Raji (cell line): ENCODE measurements around the gene CIITA.

ENCODE experiments used
- POLR2A ChIP-seq: IDR thresholded peaks from 2 replicates; pipeline ENCODE4 v1.6.1; 2011; ENCODE audit warnings: low read depth, low read length, control low read depth; ENCODE audit not compliant: insufficient read depth

CIITA gene

DNA sequence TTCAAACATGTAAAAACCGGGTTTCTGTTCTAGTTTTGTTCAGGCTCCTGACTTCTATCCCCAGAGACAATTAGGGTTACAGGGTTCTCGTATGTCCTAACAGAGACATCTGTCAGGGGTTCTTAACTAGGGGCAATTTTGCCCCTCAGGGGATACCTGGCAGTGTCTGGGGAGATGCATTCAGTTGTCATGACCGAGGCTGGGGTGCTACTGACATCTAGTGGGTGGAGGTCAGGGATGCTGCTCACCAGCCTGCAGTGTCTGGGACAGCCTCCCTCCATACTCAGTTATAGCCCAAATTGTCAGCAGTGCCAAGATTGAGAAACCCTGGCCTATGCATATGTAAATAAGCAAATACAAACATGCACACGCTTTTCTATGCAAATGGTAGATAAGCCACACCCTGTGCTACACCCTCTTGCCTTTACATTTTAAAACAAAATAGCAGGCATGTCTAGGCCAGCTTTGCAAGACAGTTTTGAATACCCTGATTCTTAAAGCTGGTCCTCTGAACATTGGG lies 104.8 kb downstream of the CIITA start:
- peak; percentile 47 for TF ChIP-seq POLR2A

DNA sequence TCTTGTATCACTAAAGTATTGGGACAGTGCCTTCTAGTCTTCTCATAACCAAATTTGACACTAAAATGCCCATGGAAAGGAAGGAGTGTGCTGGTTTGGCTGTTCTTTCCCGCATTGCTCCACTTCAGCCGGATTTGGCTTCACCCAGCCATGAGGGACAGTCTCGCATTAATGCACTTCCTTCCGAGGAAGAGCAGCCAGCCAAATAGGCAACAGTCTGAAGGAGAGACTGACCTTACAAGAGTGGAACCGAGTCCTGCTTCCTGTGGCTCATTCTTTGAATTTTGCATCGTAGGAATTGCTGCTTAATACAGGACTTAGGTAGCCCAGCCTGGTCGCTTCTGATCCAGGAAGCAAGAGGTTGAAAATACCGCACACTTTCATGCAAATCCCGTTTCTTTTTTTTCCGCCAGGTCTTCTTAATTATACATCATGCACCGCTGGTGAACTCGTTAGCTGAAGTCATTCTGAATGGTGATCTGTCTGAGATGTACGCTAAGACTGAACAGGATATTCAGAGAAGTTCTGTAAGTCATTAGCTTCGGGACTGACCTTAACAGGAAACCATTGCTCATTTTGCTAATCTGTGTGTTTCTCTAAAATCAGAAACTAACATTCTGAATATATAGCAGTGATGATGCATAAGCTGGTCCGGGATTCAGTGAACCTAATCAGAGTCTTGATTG lies 105.6 kb downstream of the CIITA start:
- TF ChIP-seq POLR2A: peak; percentile 12; the same call in 1 of the 2 replicates

DNA sequence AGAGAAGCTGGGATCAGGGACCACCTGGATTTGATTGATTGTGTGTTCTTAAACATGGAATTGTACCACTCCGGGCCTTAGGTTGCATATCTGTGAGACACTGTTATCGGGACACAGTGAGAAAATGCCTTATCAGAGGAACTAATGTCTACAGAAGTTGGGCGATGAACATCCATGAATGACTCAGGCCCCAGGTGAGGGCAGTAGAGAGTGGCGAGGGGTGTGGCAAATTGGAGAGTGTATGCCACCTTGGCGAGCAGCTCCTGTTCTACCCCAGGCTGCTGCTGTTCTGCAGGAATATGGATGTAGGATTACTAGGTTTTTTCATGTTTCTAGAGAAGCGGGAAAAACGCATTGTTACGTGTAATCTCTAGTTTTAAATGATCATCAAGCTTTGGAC lies 106.2 kb downstream of the CIITA start:
- TF ChIP-seq POLR2A: no peak

DNA sequence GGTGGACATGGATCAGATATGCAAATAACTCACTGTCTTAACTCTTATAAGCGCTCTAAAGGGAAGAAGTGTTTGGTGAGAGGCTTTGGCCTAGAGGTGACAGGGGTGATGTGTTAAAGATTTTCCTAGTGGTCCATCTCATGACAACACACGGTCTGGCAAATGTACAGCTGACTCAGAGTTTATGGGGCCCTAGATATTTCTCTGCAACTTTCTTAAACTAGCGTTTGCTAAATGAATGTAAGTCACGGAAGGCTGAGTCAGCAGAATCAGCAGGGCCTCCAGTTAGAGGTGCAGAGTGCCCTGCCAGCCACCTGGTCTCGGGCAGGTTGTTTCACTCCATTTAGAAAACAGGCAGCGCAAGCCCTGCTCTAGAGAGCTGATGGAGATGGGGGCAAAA lies 107.5 kb downstream of the CIITA start:
- no peak for TF ChIP-seq POLR2A
